H1 (cell line): ENCODE data around the gene DYNC2H1. TPM values are rescaled to one million over a fixed set of nuclear protein-coding genes. Genes with fewer than 3 reads are reported as not detected.

Experiments used
- CTCF ChIA-PET: fragments of 300-600 bp; sonication (Branson Sonifier 250); formaldehyde crosslinking; loops from one replicate; lab custom pipeline; 2021; ENCODE audit not compliant: partially characterized antibody; lab: Charles Lee
- POLR2A ChIA-PET: fragments of 300-600 bp; sonication (Branson Sonifier 250); formaldehyde crosslinking; loops from one replicate; lab custom pipeline; 2021; ENCODE audit warnings: inconsistent platforms; ENCODE audit not compliant: partially characterized antibody; lab: Charles Lee
- DNase-seq, 2 experiments: peaks; one replicate each; pipeline versions ENCODE4 v3.0.0 to v3.0.0-alpha.2; 2010 to 2022; ENCODE audit warnings: low spot score in 2 of 2, low read depth in 1 of 2, mixed read lengths in 1 of 2
- FAIRE-seq: peaks from 2 replicates; lab custom pipeline; 2011; peaks lifted over from hg19 to GRCh38; lab: Jason Lieb, UNC
- H2AFZ ChIP-seq: 2 replicates; pipeline ENCODE4 v1.8.1; 2012; ENCODE audit warnings: low read length, inconsistent platforms
- H2AK5ac ChIP-seq: 2 replicates; pipeline ENCODE4 v1.6.1; 2013; ENCODE audit warnings: low read depth, low read length
- H2BK120ac ChIP-seq: replicated peaks from 2 replicates; pipeline ENCODE3; 2013; ENCODE audit warnings: low read depth, low read length, inconsistent platforms
- H2BK12ac ChIP-seq: 2 replicates; pipeline ENCODE4 v1.6.1; 2013; ENCODE audit warnings: low read depth, low read length
- H2BK15ac ChIP-seq: 2 replicates; pipeline ENCODE4 v1.6.1; 2013; ENCODE audit warnings: low read length
- H2BK20ac ChIP-seq: 2 replicates; pipeline ENCODE4 v1.6.1; 2013; ENCODE audit warnings: low read length
- H2BK5ac ChIP-seq: 2 replicates; pipeline ENCODE4 v1.6.1; 2013; ENCODE audit warnings: low read depth, low read length
- H3K14ac ChIP-seq: 2 replicates; pipeline ENCODE4 v1.6.1; 2013; ENCODE audit warnings: inconsistent platforms; ENCODE audit not compliant: insufficient read length
- H3K18ac ChIP-seq: 2 replicates; pipeline ENCODE4 v1.6.1; 2013; ENCODE audit warnings: low read length; ENCODE audit errors: extremely low read depth
- H3K23ac ChIP-seq: 2 replicates; pipeline ENCODE4 v1.6.1; 2013; ENCODE audit warnings: inconsistent platforms; ENCODE audit not compliant: insufficient read length
- H3K23me2 ChIP-seq: 2 replicates; pipeline ENCODE4 v1.6.1; 2013; ENCODE audit warnings: low read depth, low read length
- H3K27ac ChIP-seq: 2 replicates; pipeline ENCODE4 v1.6.1; 2011; ENCODE audit warnings: low read depth, low read length, inconsistent platforms
- H3K27me3 ChIP-seq, 4 experiments: replicated peaks in 1 of 4; 1 replicate in 1 of 4; 2 replicates in 3 of 4; pipeline versions ENCODE4 v1.6.1 to v1.8.1; 2011 to 2013; ENCODE audit warnings: low read length in 3 of 4, mild to moderate bottlenecking in 3 of 4, inconsistent platforms in 2 of 4, mixed read lengths in 2 of 4, moderate library complexity in 1 of 4; ENCODE audit not compliant: control insufficient read depth in 3 of 4, insufficient read depth in 3 of 4; ENCODE audit errors: extremely low read depth in 1 of 4
- H3K36me3 ChIP-seq, 4 experiments: 2 replicates each; pipeline versions ENCODE4 v1.6.1 to v1.8.1; 2011 to 2013; ENCODE audit warnings: mild to moderate bottlenecking in 4 of 4, low read length in 3 of 4, moderate library complexity in 2 of 4, control low read depth in 1 of 4, inconsistent platforms in 1 of 4; ENCODE audit not compliant: insufficient read depth in 4 of 4, control insufficient read depth in 2 of 4
- H3K4ac ChIP-seq: replicated peaks from 2 replicates; pipeline ENCODE3; 2013; ENCODE audit warnings: low read length, low read depth, mixed read lengths, inconsistent platforms; ENCODE audit not compliant: insufficient read length
- H3K4me1 ChIP-seq, 4 experiments: replicated peaks in 1 of 4; 1 replicate in 1 of 4; 2 replicates in 3 of 4; pipeline versions ENCODE4 v1.6.1 to v1.8.1; 2011 to 2013; ENCODE audit warnings: low read length in 3 of 4, inconsistent platforms in 2 of 4, mixed read lengths in 1 of 4; ENCODE audit not compliant: insufficient read depth in 4 of 4, control insufficient read depth in 3 of 4
- H3K4me2 ChIP-seq, 2 experiments: 2 replicates each; pipeline versions ENCODE4 v1.6.1 to v1.8.1; 2011 to 2013; ENCODE audit warnings: low read depth in 2 of 2, low read length in 2 of 2, control low read depth in 1 of 2, inconsistent platforms in 1 of 2, mild to moderate bottlenecking in 1 of 2; ENCODE audit not compliant: insufficient read depth in 1 of 2
- H3K4me3 ChIP-seq, 4 experiments: fragments of 200-600, 300-600 bp in 1 of 4; sonication (generic), shearing (Covaris generic), sonication (Bioruptor Twin) in 1 of 4; 2 replicates each; pipeline versions ENCODE4 v1.5.1 to v1.8.1; 2011 to 2016; ENCODE audit warnings: low read length in 4 of 4, low read depth in 3 of 4, control low read depth in 2 of 4, inconsistent platforms in 2 of 4, mild to moderate bottlenecking in 2 of 4, mixed read lengths in 1 of 4, moderate library complexity in 1 of 4; ENCODE audit not compliant: insufficient read depth in 2 of 4; ENCODE audit errors: extremely low read depth in 1 of 4
- H3K56ac ChIP-seq: replicated peaks from 2 replicates; pipeline ENCODE3; 2013; ENCODE audit warnings: low read depth, mild to moderate bottlenecking, mixed read lengths, low read length, inconsistent platforms; ENCODE audit not compliant: insufficient read length
- H3K79me1 ChIP-seq: 2 replicates; pipeline ENCODE4 v1.6.1; 2013; ENCODE audit warnings: low read depth, low read length, control low read depth
- H3K79me2 ChIP-seq, 2 experiments: 2 replicates each; pipeline versions ENCODE4 v1.6.1 to v1.8.1; 2012 to 2013; ENCODE audit warnings: low read length in 2 of 2, mild to moderate bottlenecking in 2 of 2, inconsistent platforms in 1 of 2; ENCODE audit not compliant: insufficient read depth in 2 of 2, control insufficient read depth in 1 of 2
- H3K9ac ChIP-seq, 4 experiments: replicated peaks in 1 of 4; 1 replicate in 1 of 4; 2 replicates in 3 of 4; pipeline versions ENCODE4 v1.6.1 to v1.8.1; 2011 to 2013; ENCODE audit warnings: low read depth in 3 of 4, low read length in 3 of 4, control low read depth in 2 of 4, mild to moderate bottlenecking in 2 of 4, moderate library complexity in 2 of 4, inconsistent platforms in 1 of 4; ENCODE audit errors: extremely low read depth in 1 of 4
- H3K9me3 ChIP-seq, 2 experiments: 2 replicates each; pipeline versions ENCODE4 v1.6.1 to v1.8.1; 2012 to 2013; ENCODE audit warnings: mild to moderate bottlenecking in 2 of 2, moderate library complexity in 2 of 2, control low read depth in 1 of 2, inconsistent platforms in 1 of 2, low read depth in 1 of 2, low read length in 1 of 2, mixed read lengths in 1 of 2; ENCODE audit not compliant: insufficient read depth in 2 of 2
- H4K20me1 ChIP-seq, 2 experiments: replicated peaks in 1 of 2; 2 replicates each; pipeline versions ENCODE3 to v1.8.1; 2011 to 2013; ENCODE audit warnings: inconsistent platforms in 2 of 2, low read length in 2 of 2, mild to moderate bottlenecking in 1 of 2; ENCODE audit not compliant: insufficient read depth in 2 of 2, control insufficient read depth in 1 of 2
- H4K5ac ChIP-seq: 2 replicates; pipeline ENCODE4 v1.6.1; 2013; ENCODE audit warnings: low read length, low read depth, mixed read lengths, inconsistent platforms; ENCODE audit not compliant: insufficient read length
- H4K8ac ChIP-seq: 2 replicates; pipeline ENCODE4 v1.8.0; 2013; ENCODE audit warnings: mild to moderate bottlenecking, moderate library complexity, low read length, inconsistent platforms; ENCODE audit not compliant: insufficient read depth; ENCODE audit errors: extremely low read depth
- H4K91ac ChIP-seq: replicated peaks from 2 replicates; pipeline ENCODE3; 2013; ENCODE audit warnings: low read length, mixed read lengths, inconsistent platforms; ENCODE audit not compliant: insufficient read length
- CTCF ChIP-seq, 3 experiments: IDR thresholded peaks; 1 replicate in 2 of 3; 2 replicates in 1 of 3; pipeline versions ENCODE4 v1.5.1 to v1.6.1; 2011; ENCODE audit warnings: low read length in 3 of 3, mild to moderate bottlenecking in 3 of 3, inconsistent platforms in 2 of 3, low read depth in 1 of 3, moderate library complexity in 1 of 3; ENCODE audit not compliant: insufficient read depth in 1 of 3; ENCODE audit errors: control extremely low read depth in 1 of 3
- RAD21 ChIP-seq, 2 experiments: IDR thresholded peaks in 1 of 2; conservative IDR thresholded peaks in 1 of 2; 2 replicates each; pipeline ENCODE4 v1.6.1; 2011; ENCODE audit warnings: low read depth in 2 of 2, low read length in 2 of 2, improper control_type of control experiment in 1 of 2, inconsistent platforms in 1 of 2, mild to moderate bottlenecking in 1 of 2, moderate library complexity in 1 of 2
- SIX5 ChIP-seq: IDR thresholded peaks from 2 replicates; pipeline ENCODE4 v1.6.1; 2011; ENCODE audit warnings: mild to moderate bottlenecking, low read depth, low read length
- TCF12 ChIP-seq: IDR thresholded peaks from 2 replicates; pipeline ENCODE4 v1.6.1; 2011; ENCODE audit warnings: low read depth, mild to moderate bottlenecking, low read length
- USF2 ChIP-seq: IDR thresholded peaks from 2 replicates; pipeline ENCODE4 v1.6.1; 2011; ENCODE audit warnings: low read length, improper control_type of control experiment
- YY1 ChIP-seq: IDR thresholded peaks from 2 replicates; pipeline ENCODE4 v1.6.1; 2011; ENCODE audit warnings: low read depth, mild to moderate bottlenecking, low read length
- WGBS, 2 experiments: shearing (Covaris generic) in 1 of 2; methylation state at CpG; one replicate each; pipeline versions ENCODE4 v1.1.6 to v1.1.7; 2013 to 2015; ENCODE audit warnings: low lambda C conversion rate in 2 of 2, mixed read lengths in 2 of 2, inconsistent platforms in 1 of 2, low coverage in 1 of 2, missing lambda C conversion rate in 1 of 2; ENCODE audit not compliant: insufficient replicate concordance in 2 of 2, insufficient coverage in 1 of 2, insufficient read length in 1 of 2; ENCODE audit errors: extremely low coverage in 1 of 2, missing lambda C conversion rate in 1 of 2; 5-methylcytosine and 5-hydroxymethylcytosine counted together
- polyA plus RNA-seq, 7 experiments: library from polyadenylated mRNA; depleted of rRNA in 3 of 7; stranded (reverse) in 5 of 7; unstranded in 2 of 7; fragments of >200 nt in 5 of 7; fragments of 200-250 nt in 2 of 7; gene quantifications; 1 replicate in 5 of 7; 2 replicates in 1 of 7; 4 replicates in 1 of 7; pipeline versions ENCODE4 v1.2.1 to v1.2.3, GENCODE V29; 2011 to 2013; ENCODE audit warnings: missing spikeins in 2 of 7, mixed read lengths in 2 of 7
- total RNA-seq: library from RNA; stranded (reverse); fragmentation: NEBNext Ultra II Directional; extraction: Animal tissue kit (Norgen Biotek cat#: 25700); gene quantifications from 2 replicates; pipeline ENCODE4 v1.2.1, GENCODE V29; 2021

The DYNC2H1 gene
- total and polyA plus RNA-seq, 2 of the 8 experiments (the other 6 are each of a cell fraction or from before 2014, with no cell fraction given), result 6.2 to 12.0 TPM

- H3K9ac ChIP-seq, result no peak overlapping the region
- no peak overlapping the region for H2BK5ac ChIP-seq
- H3K4me3 ChIP-seq, result no peak overlapping the region
- no peaks in the 10 kb centered on the region for H3K4me1 ChIP-seq
- H2BK12ac ChIP-seq, result no peak overlapping the region
- no peak overlapping the region for H2AK5ac ChIP-seq
- no peak overlapping the region for H3K23ac ChIP-seq
- H3K27me3 ChIP-seq, result no peaks in the 10 kb centered on the region
- no peak overlapping the region for H2AFZ ChIP-seq
- no peaks in the 10 kb centered on the region for H3K23me2 ChIP-seq
- H3K36me3 ChIP-seq, result peaks cover 0 to 9% (median 4%) of the 10 kb centered on the region in 4 experiments; a peak in 4 of 8 replicates
- H2BK120ac ChIP-seq, result no peak overlapping the region
- no peaks in the 10 kb centered on the region for H3K9me3 ChIP-seq
- H3K79me1 ChIP-seq, result no peaks in the 10 kb centered on the region
- H4K5ac ChIP-seq, result no peak overlapping the region
- ChIA-PET POLR2A (no interaction called here), CTCF (interaction anchor here (0.6 to 1.8 kb wide), 13 partner anchors 8 to 527 kb away, joined by 3 to 6 read pairs (median 3); no protein-coding TSS in a partner anchor)
- no peak overlapping the region for H3K27ac ChIP-seq
- no peak overlapping the region for H3K56ac ChIP-seq
- no peak overlapping the region for H3K4ac ChIP-seq
- no peak overlapping the region for H4K91ac ChIP-seq
- no peak overlapping the region for H4K8ac ChIP-seq
- DNase-seq (no peak), FAIRE-seq (peak; percentile 7)
- H2BK15ac ChIP-seq, result no peak overlapping the region
- H3K4me2 ChIP-seq, result no peak overlapping the region
- no peaks in the 10 kb centered on the region for H3K79me2 ChIP-seq
- TF ChIP-seq USF2 (no peak), TCF12 (no peak), SIX5 (no peak), CTCF (IDR thresholded peaks at IDR 0.05; ENCODE audit: control extremely low read depth in 1 of 3, insufficient read depth in 1 of 3, low read depth in 1 of 3, low read length in 3 of 3) (peak in 2 of 3 experiments; percentile 32 to 53; a peak in 2 of 4 replicates), RAD21 (IDR thresholded peaks at IDR 0.05 in 1 of 2, conservative IDR thresholded peaks at IDR 0.05 in 1 of 2; ENCODE audit: low read depth in 2 of 2, low read length in 2 of 2) (peak; percentile 55 to 58), YY1 (no peak)
- no peaks in the 10 kb centered on the region for H4K20me1 ChIP-seq
- no peak overlapping the region for H2BK20ac ChIP-seq
- H3K18ac ChIP-seq, result no peak overlapping the region
- no peak overlapping the region for H3K14ac ChIP-seq
- 69% methylated on average over 3 of the region's 3 CpGs; no CpG with 5 or more reads in 1 of the 2 experiments for WGBS, 2 experiments
Observed at GRCh38 chr11:103202048-103202651, 92.9 kb downstream of the DYNC2H1 start.
